ENCODE measurements around the gene HSD17B7.
"Not testable (repeated sequence)": the region's sequence is repeated elsewhere in the genome, so short reads cannot be mapped to it uniquely, and the experiment has no call there.

Gene HSD17B7

GRCh38 chr1:162812357-162812756 is 21.9 kb downstream of the HSD17B7 start:
- not testable (repeated sequence) for DNase-seq (ENCODE audit: low read depth)

- DNase-seq (ENCODE audit: low read depth) = not testable (repeated sequence)
Observed at GRCh38 chr1:162818136-162818535, 27.6 kb downstream of the HSD17B7 start.

- not testable (repeated sequence) for DNase-seq (ENCODE audit: low read depth)
Observed at GRCh38 chr1:162818666-162819065, 28.2 kb downstream of the HSD17B7 start.

- no peak for DNase-seq (ENCODE audit: low read depth)
Observed at GRCh38 chr1:162822391-162823200, 32.1 kb downstream of the HSD17B7 start.

- no peak for DNase-seq (ENCODE audit: low read depth)
Observed at GRCh38 chr1:162823231-162823630, 32.7 kb downstream of the HSD17B7 start.

- DNase-seq (ENCODE audit: low read depth) = no peak
Observed at GRCh38 chr1:162823771-162824525, 33.4 kb downstream of the HSD17B7 start.

- no peak for DNase-seq (ENCODE audit: low read depth)
Observed at GRCh38 chr1:162829268-162829667, 38.8 kb downstream of the HSD17B7 start.

GRCh38 chr1:162832470-162832869 is 42.0 kb downstream of the HSD17B7 start:
- DNase-seq (ENCODE audit: low read depth) = no peak

- DNase-seq (ENCODE audit: low read depth) = no peak
Observed at GRCh38 chr1:162835157-162835899, 44.8 kb downstream of the HSD17B7 start.

- DNase-seq (ENCODE audit: low read depth) = no peak
Observed at GRCh38 chr1:162838863-162839262, 48.4 kb downstream of the HSD17B7 start.

- no peak for DNase-seq (ENCODE audit: low read depth)
Observed at GRCh38 chr1:162840250-162840839, 49.8 kb downstream of the HSD17B7 start.

- DNase-seq (ENCODE audit: low read depth) = no peak
Observed at GRCh38 chr1:162844153-162844552, 53.7 kb downstream of the HSD17B7 start.

- peak; percentile 28 for DNase-seq (ENCODE audit: low read depth)
Observed at GRCh38 chr1:162846256-162847212, 56.0 kb downstream of the HSD17B7 start.

- peak; percentile 64 for DNase-seq (ENCODE audit: low read depth)
Observed at GRCh38 chr1:162847839-162848453, 57.4 kb downstream of the HSD17B7 start.

- DNase-seq (ENCODE audit: low read depth) = no peak
Observed at GRCh38 chr1:162849711-162850110, 59.2 kb downstream of the HSD17B7 start.

- no peak for DNase-seq (ENCODE audit: low read depth)
Observed at GRCh38 chr1:162851341-162851740, 60.8 kb downstream of the HSD17B7 start.

- DNase-seq (ENCODE audit: low read depth) = peak; percentile 73
Observed at GRCh38 chr1:162854245-162854882, 63.9 kb downstream of the HSD17B7 start.

GRCh38 chr1:162855461-162856150 is 65.1 kb downstream of the HSD17B7 start:
- peak; percentile 48 for DNase-seq (ENCODE audit: low read depth)

- DNase-seq (ENCODE audit: low read depth) = peak; percentile 94
Observed at GRCh38 chr1:162856260-162856659, 65.8 kb downstream of the HSD17B7 start.
